Measurements from ENCODE around the gene COLEC12.

DNA sequence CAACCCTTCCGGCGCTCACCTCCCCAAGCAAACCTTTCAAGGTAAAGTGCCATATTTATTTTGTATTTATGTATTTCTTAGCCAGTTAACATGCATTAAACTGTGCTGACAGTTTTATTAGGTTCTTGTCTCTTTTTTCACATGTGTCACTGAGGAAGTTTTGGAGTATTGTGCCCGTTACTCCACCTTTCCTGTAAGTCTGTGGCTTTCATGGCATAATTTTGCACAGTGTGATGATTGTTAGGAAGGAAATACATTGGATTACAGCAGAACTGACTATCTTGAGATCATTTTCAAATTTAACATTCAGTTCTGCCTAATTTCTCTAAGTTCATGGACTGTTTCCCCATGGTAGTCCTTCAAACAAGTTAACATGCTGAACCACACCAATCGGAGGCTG lies 67.7 kb downstream of the COLEC12 start:
- TF ChIP-seq, protein P1, sequence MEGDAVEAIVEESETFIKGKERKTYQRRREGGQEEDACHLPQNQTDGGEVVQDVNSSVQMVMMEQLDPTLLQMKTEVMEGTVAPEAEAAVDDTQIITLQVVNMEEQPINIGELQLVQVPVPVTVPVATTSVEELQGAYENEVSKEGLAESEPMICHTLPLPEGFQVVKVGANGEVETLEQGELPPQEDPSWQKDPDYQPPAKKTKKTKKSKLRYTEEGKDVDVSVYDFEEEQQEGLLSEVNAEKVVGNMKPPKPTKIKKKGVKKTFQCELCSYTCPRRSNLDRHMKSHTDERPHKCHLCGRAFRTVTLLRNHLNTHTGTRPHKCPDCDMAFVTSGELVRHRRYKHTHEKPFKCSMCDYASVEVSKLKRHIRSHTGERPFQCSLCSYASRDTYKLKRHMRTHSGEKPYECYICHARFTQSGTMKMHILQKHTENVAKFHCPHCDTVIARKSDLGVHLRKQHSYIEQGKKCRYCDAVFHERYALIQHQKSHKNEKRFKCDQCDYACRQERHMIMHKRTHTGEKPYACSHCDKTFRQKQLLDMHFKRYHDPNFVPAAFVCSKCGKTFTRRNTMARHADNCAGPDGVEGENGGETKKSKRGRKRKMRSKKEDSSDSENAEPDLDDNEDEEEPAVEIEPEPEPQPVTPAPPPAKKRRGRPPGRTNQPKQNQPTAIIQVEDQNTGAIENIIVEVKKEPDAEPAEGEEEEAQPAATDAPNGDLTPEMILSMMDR (IDR thresholded peaks at IDR 0.05), result no peak
- no peak for TF ChIP-seq POLR2A (IDR thresholded peaks at IDR 0.05)
